Progenitor cell of endocrine pancreas (in vitro differentiated cells): Measurements from ENCODE around the gene DMBT1. TPM values are rescaled to one million over a fixed set of nuclear protein-coding genes. Genes with fewer than 3 reads are reported as not detected.

Experiments
- DNase-seq: peaks from one replicate; pipeline ENCODE4 v3.0.0; 2021; ENCODE audit warnings: low spot score; ENCODE audit not compliant: unreplicated experiment
- H3K27ac Mint-ChIP-seq: 2 replicates; pipeline ENCODE4 v1.8.0; 2021; ENCODE audit warnings: mild to moderate bottlenecking, moderate library complexity, mixed read lengths
- H3K27me3 Mint-ChIP-seq: 2 replicates; pipeline ENCODE4 v1.8.0; 2021; ENCODE audit warnings: mixed read lengths
- H3K36me3 Mint-ChIP-seq: 2 replicates; pipeline ENCODE4 v1.8.0; 2022; ENCODE audit warnings: mixed read lengths; ENCODE audit not compliant: insufficient read depth
- H3K4me1 Mint-ChIP-seq: 2 replicates; pipeline ENCODE4 v1.8.0; 2021; ENCODE audit warnings: low read depth, mixed read lengths
- H3K4me3 Mint-ChIP-seq: 2 replicates; pipeline ENCODE4 v1.8.0; 2021; ENCODE audit warnings: low read depth, mild to moderate bottlenecking, moderate library complexity, mixed read lengths
- H3K9me3 Mint-ChIP-seq: 2 replicates; pipeline ENCODE4 v1.8.0; 2021; ENCODE audit warnings: low read depth, mixed read lengths
- total RNA-seq: library from RNA; stranded (reverse); gene quantifications from 2 replicates; pipeline ENCODE4 v1.2.1, GENCODE V29; 2021
- TF ChIP-seq, protein P1 (sequence below): fragments of 200-600 bp; sonication (generic); IDR thresholded peaks from one replicate; pipeline ENCODE4 v1.5.0; 2021; ENCODE audit warnings: antibody characterized with exemption, mild to moderate bottlenecking; ENCODE audit not compliant: unreplicated experiment

DMBT1 gene
- total RNA-seq, 1 donor from 2014 or later, result 1.0 TPM

DNA sequence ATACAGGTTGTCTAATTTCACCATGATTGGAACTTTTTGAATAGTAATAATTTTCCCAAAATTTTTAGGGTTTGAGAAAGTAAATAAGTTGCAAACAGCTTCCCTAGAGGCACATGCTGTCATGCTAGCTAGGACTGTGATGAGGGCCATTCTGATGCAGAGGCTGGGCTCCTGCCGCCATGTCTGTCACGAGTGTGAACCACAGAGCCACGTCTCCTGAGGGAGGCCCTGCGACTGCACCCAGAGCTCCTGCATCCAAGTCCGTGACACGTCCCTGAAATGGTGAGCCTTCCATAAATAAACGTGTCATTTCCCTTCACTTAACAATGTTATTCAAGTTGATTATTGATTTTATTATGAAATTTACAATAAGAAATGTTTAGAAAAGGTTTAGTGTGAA, 99.1 kb downstream of the DMBT1 start:
- Mint-ChIP-seq H3K4me3 (no peak overlapping the region), H3K27me3 (peaks cover 66% of the 10 kb centered on the region), H3K4me1 (no peaks in the 10 kb centered on the region), H3K27ac (no peak overlapping the region), H3K36me3 (no peaks in the 10 kb centered on the region), H3K9me3 (no peaks in the 10 kb centered on the region)
- TF ChIP-seq, protein P1, sequence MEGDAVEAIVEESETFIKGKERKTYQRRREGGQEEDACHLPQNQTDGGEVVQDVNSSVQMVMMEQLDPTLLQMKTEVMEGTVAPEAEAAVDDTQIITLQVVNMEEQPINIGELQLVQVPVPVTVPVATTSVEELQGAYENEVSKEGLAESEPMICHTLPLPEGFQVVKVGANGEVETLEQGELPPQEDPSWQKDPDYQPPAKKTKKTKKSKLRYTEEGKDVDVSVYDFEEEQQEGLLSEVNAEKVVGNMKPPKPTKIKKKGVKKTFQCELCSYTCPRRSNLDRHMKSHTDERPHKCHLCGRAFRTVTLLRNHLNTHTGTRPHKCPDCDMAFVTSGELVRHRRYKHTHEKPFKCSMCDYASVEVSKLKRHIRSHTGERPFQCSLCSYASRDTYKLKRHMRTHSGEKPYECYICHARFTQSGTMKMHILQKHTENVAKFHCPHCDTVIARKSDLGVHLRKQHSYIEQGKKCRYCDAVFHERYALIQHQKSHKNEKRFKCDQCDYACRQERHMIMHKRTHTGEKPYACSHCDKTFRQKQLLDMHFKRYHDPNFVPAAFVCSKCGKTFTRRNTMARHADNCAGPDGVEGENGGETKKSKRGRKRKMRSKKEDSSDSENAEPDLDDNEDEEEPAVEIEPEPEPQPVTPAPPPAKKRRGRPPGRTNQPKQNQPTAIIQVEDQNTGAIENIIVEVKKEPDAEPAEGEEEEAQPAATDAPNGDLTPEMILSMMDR, result no peak
- DNase-seq, result no peak

DNA sequence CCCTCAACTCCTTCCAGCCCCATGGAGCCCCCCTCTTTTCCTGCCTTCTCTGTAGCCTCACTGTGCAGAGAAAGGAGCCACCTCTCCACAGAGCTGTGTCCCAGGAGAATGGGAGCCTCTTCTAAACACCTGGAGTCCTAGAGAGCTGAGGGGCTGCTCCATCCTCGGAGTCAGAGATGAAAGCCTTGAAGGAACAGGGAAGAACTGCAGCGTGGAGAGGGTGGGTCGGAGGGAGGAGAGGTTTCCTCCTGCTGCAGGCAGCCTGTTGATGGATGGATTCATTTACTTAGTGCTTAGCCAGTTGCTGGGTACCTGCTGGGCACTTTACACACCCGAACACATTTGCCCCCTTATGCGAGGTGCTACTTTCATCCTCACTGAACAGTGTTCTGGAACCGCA, 100.1 kb downstream of the DMBT1 start:
- no peaks in the 10 kb centered on the region for H3K36me3 Mint-ChIP-seq
- no peak overlapping the region for H3K4me3 Mint-ChIP-seq
- DNase-seq, result no peak
- no peaks in the 10 kb centered on the region for H3K9me3 Mint-ChIP-seq
- H3K4me1 Mint-ChIP-seq, result no peaks in the 10 kb centered on the region
- TF ChIP-seq, protein P1, result no peak
- H3K27me3 Mint-ChIP-seq, result peaks cover 66% of the 10 kb centered on the region
- no peak overlapping the region for H3K27ac Mint-ChIP-seq

DNA sequence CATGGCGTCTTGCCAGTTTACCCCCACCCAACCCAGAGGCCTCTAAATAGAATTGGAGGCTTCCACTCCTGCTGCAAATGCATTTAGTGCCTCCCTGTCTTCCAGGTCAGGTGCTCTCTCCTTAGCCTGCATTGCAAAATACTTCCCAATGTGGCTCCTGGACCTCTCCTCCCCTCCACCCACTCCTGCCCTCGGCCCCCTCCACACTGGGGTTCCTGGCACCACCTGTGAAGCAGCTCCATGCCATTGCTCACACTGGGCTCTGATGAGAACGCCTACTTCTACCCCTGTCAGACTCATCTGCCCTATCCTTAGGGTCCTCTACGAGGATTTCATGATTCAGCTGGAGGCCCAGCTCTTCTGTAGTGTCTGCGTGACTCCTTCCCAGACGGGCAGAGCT, 101.7 kb downstream of the DMBT1 start:
- TF ChIP-seq, protein P1, result no peak
- no peak for DNase-seq
- H3K27me3 Mint-ChIP-seq, result peaks cover 69% of the 10 kb centered on the region
- no peaks in the 10 kb centered on the region for H3K4me1 Mint-ChIP-seq
- no peak overlapping the region for H3K4me3 Mint-ChIP-seq
- no peaks in the 10 kb centered on the region for H3K9me3 Mint-ChIP-seq
- no peaks in the 10 kb centered on the region for H3K36me3 Mint-ChIP-seq
- H3K27ac Mint-ChIP-seq, result no peak overlapping the region

DNA sequence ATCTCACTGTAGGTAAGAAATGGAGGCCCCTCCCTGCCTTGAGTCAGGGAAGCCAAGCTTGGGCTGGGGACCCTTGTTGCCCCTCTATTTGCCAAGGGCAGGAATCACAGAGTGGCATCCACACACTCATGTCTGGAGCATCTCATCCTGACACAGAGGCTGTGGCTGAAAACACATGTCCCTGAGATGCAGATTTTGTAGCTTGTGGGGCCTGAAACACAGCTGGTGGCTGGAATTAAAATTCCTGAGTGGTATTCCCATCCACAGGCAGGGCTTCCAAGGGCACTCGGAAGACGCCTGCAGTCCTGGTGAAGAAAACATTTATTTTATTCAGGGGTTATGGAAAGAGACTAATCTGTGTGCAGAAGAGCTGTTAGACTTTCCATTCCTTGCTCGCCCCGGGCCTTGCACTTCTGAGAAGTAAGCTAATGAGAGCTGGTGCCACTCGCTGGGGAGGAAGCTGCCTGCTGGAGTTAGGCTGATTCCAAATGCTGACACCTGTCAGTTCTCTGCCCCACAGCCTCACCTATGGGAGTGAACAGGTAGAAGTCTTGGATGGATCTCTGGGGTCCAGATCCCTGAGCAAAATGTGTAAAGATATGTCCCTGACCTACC, 103.1 kb downstream of the DMBT1 start:
- H3K36me3 Mint-ChIP-seq, result no peaks in the 10 kb centered on the region
- peaks cover 69% of the 10 kb centered on the region for H3K27me3 Mint-ChIP-seq
- no peak overlapping the region for H3K4me3 Mint-ChIP-seq

DNA sequence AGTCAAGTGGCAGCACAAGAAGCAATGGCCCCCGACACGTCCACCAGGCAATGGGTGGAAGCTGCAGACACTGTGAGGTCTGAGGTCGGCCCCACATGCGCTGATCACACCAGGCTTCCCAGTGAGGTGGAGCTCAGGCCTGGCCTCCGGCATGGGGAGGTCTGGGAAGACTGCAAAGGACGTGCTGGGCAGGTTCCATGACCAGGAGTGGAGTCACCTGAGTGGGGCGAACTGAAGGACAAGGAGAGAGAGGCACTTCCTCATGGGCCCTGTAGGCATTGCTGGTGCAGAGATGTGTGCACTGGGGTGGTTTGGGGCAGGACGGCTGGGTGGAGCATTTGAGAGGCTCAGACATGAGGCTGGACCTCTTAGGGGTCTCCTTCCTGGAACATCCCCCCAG, 103.9 kb downstream of the DMBT1 start:
- TF ChIP-seq, protein P1, result no peak
- peaks cover 7% of the 10 kb centered on the region for H3K4me1 Mint-ChIP-seq
- no peak for DNase-seq
- H3K9me3 Mint-ChIP-seq, result no peaks in the 10 kb centered on the region
- H3K27ac Mint-ChIP-seq, result no peak overlapping the region
- no peaks in the 10 kb centered on the region for H3K36me3 Mint-ChIP-seq
- peaks cover 61% of the 10 kb centered on the region for H3K27me3 Mint-ChIP-seq
- H3K4me3 Mint-ChIP-seq, result no peak overlapping the region

More for the DNA sequence above, 103.1 kb downstream of the DMBT1 start:
- H3K27ac Mint-ChIP-seq, result no peak overlapping the region
- TF ChIP-seq, protein P1, result no peak
- no peak for DNase-seq
- H3K9me3 Mint-ChIP-seq, result no peaks in the 10 kb centered on the region
- H3K4me1 Mint-ChIP-seq, result no peaks in the 10 kb centered on the region
